GOT3 (cell line): Measurements from ENCODE around the gene GLI3.

Source experiments
- DNase-seq: peaks from one replicate; lab custom pipeline; 2025; ENCODE audit warnings: mixed read lengths; lab: John Stamatoyannopoulos, UW

Gene GLI3

DNA sequence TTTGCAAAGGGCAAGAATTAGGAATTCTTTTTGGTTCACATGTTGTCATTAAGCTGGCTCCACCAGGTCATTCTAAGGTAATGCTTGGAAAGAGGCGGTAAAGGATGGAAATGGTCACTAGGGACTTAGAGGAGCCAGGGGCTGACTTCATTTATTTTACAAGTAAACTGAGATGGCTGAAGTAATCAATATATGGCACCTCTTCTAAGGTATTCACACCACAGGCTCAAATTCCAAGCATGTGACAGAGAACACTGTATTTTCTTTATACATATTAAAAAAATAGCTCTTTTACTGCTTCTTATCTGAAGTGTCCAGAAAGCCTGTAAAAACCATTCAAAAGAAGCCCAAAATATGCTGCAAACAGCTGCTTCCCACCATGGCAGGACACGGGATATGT, 239.0 kb downstream of the GLI3 start:
- no peak for DNase-seq

DNA sequence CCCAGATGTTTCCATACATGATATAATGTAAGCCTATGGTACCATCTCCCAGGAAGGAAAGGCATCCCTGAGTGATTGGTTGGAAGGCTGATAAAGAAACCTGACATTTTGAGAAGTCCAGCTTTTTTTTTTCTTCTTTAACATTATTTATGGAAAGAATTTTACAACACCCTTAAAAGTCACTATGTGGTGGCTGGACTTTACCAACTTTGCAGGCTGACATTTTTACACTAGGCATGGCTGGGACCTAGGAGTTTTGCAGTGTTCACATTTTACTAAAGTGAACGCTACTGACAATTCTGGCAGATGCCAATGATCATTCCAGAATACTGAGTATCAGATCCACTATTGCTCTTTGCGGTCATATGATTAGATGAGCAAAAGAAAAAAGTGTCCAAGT, 239.9 kb downstream of the GLI3 start:
- no peak for DNase-seq

DNA sequence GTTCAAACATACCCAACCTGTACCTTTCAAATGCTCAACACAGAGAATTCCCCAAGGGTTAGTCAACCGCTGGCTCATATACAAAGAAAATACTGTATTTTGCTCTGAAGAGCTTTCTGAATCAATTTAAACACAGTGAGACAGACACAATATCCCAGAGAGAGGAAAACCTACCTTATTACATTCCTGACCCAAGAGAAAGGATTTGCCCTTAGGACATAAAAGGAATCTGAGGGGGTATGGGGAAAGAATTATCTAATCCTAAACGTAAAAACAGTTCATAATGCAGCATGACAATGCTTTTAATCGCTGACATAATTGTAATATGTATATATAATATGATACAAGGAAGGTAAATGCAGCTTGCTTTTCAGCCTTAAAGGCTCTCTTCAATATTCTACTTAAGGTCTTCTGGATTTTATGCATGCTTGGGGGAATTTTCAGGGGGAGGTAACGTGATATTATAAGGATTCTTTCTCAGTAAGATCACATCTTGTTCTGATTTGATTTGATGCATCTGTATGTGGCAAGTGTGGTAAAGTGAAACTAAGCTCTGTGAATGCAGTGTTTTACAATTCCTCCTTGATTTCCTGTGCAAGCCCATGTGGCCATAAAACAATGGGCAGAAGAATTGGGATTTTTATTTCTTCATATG, 240.5 kb downstream of the GLI3 start:
- no peak for DNase-seq

GRCh38 chr7:41995632-41996271, 241.3 kb downstream of the GLI3 start:
- no peak for DNase-seq

GRCh38 chr7:41994746-41995110, 242.3 kb downstream of the GLI3 start:
- no peak for DNase-seq

DNA sequence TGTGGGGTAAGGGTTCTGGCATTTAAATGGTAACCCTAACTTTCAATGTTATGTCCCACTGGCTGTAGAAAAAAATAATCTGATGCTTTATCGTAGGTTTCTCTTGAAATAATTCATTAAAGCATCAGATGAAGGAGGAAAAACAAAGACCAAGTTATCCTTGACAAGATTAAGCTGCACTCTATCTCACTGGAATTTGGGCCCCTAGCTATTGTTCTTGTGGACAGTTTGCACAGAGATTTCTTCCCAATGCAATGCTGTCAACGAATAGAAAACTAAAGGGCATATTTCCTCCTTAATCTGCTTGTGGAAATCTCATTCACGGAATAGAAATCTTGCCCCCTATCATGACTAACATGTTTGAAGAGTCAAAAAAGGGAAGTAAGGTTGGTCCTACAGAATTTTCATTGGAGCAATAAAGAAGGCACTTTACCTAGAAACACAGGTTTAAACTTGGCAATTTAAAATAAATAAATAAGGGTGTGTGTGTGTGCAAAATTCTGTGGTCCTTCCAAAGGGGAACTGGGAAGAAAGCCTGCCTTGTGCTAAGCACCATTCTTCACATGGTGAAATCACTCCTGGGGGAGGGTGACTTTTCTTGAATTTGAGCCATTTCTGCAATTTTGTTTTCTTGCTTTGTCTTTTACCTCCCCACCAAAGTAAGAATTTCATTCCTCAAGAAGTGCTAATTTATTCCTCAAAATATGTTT, 242.8 kb downstream of the GLI3 start:
- DNase-seq = no peak

GRCh38 chr7:41992881-41993867, 243.8 kb downstream of the GLI3 start:
- no peak for DNase-seq

- no peak for DNase-seq
Measured at GRCh38 chr7:41984888-41985287, 252.1 kb downstream of the GLI3 start.

- no peak for DNase-seq
Measured at GRCh38 chr7:41981046-41982040, 255.7 kb downstream of the GLI3 start.

DNA sequence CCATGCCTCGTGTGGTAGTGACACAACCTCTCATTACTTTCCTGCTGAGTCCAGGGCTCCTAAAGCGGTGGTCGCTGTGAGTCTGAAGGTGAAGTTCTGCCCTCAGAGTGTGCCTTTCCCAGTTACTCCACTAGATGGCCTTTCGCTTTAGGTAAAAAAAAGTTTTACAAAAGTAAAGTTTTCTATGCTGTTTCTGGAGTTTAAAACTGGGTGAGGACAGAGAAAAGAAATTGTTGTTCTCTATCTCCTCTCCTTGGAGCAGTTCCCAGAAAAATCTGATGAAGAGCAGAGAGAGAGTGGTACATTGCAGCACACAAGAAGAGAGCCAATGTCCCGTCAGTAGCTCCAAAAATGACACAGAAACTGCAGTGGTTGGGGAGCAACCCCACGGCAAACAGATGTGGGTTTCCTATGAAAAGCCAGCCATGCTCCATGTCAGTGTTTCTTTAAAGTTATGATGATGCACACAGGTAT, 257.1 kb downstream of the GLI3 start:
- DNase-seq = no peak

GRCh38 chr7:41978858-41979257, 258.2 kb downstream of the GLI3 start:
- no peak for DNase-seq

GRCh38 chr7:41977661-41978060, 259.3 kb downstream of the GLI3 start:
- no peak for DNase-seq

- DNase-seq = no peak
Measured at GRCh38 chr7:41977151-41977651, 259.8 kb downstream of the GLI3 start.

- DNase-seq = no peak
Measured at GRCh38 chr7:41976411-41976810, 260.6 kb downstream of the GLI3 start.

- DNase-seq = no peak
Measured at GRCh38 chr7:41975849-41976248, 261.2 kb downstream of the GLI3 start.

DNA sequence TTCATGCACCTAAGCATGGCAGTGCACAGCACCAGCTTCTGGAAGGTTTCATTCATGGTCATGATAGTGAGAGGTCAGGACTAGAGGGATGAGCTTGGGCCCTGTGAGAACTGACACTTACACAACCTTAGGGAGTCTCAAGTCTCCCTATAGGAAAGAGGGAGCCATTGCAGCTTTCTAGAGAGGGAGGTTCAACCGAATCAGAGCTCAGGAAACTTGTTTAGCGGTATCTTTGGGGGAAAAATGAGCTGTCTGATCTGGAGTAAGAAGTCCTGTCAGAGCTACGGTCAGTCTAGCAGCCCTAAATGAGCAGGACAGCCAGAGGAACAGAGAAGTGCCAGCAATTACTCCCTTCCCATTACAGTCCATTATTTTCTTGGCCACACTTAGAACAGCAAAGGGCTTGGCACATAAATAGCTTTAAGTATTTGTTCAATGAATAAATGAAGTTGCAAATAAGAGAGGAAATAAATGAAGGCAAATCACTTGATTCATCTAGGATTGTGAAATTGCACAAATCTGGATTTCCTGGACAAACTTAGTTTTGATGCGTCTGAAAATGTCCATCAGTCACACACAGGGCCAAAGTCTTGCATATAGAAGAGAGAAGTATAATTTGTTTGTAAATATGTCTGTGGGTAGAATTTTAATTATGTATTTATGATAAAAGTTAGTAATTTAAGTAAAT, 262.0 kb downstream of the GLI3 start:
- no peak for DNase-seq

GRCh38 chr7:41973202-41973730, 263.7 kb downstream of the GLI3 start:
- no peak for DNase-seq

DNA sequence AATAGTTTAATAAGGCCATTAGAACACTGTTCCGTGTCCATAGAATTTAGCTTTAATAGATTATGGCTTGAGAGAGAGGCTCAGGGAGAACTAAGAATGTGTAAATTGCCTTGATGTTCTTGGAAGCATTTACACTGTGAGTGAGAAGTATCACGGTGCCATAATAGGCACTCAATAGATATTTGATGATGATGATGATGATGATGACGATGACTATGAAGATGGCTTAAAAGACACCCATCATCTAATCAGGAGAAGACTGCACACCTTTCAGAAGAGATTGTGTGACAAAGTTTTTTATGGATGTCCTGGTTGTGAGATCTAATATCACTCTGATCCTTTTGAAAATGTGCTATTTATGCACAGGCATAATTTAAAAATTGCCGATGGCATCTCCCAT, 264.2 kb downstream of the GLI3 start:
- no peak for DNase-seq

DNA sequence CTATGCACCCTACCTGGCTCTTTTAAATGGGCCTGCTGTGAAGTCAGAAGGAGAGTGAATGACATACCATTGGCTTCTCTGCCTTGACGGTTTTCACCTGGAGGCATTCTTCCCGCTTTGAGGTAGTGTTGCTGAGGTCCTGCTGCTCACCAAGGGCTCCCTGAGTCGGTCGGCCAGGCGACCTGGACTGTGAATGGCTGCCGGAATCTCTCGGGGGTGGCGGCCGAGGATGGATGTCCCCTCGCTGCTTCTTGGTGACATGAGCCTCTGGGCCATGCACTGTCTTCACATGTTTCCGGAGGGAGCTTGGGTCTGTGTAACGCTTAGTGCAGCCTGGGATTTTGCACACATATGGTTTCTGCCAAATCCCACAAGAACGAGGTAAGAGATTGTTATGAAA, 264.7 kb downstream of the GLI3 start:
- DNase-seq = no peak
